Right lobe of liver (tissue), 4 donors: ENCODE results near the gene TMPRSS7.

Experiments used
- CTCF ChIP-seq, 4 donors: fragments of 200-600 bp in 3 of 4; fragments of 450-650 bp in 1 of 4; IDR thresholded peaks; one replicate each; pipeline versions ENCODE4 v1.5.1 to v1.8.0; 2016 to 2022; ENCODE audit warnings: antibody characterized with exemption in 4 of 4, mild to moderate bottlenecking in 2 of 4
- POLR2A ChIP-seq: fragments of 450-650 bp; IDR thresholded peaks from one replicate; pipeline ENCODE4 v1.6.1; 2017; ENCODE audit warnings: antibody characterized with exemption, mild to moderate bottlenecking
- donor health status: DM: no; HTN: no; CAD: no.
- donor health status: DM: no; HTN: no; CAD: no.
- donor health status: DM: no; HTN: yes; CAD: no.

GRCh38 chr3:112032098-112032731 is 2.3 kb upstream of the TMPRSS7 start:
- TF ChIP-seq CTCF (IDR thresholded peaks at IDR 0.05) (no peak), POLR2A (no peak)
